K562 (cell line): Measurements from ENCODE around the gene MAP3K14. TPM values are rescaled to one million over a fixed set of nuclear protein-coding genes. Genes with fewer than 3 reads are reported as not detected.
A peak's percentile ranks its signal among the peaks of the same experiment; 100 is the strongest.

Source experiments
- ATAC-seq: fragments of 200-7000 bp; cut with Tn5 transposase; 3 replicates; pipeline ENCODE4 v1.9.1; 2020; ENCODE audit warnings: moderate library complexity
- BruUV-seq: library from RNA; stranded (reverse); fragments of 400-500 nt; replicated peaks from 2 replicates; lab custom pipeline; 2021; lab: Mats Ljungman, UMichigan
- CTCF ChIA-PET: fragments of 300-600 bp; formaldehyde crosslinking; extraction: SDS; loops from one replicate; lab custom pipeline; 2021; ENCODE audit warnings: low intra/inter-chr PET ratio; lab: Yijun Ruan, JAX
- POLR2A ChIA-PET: fragments of 300-600, 350-650 bp; sonication (Branson Sonifier 250); formaldehyde crosslinking; extraction: SDS; loops from one replicate; lab custom pipeline; 2021; ENCODE audit warnings: antibody characterized with exemption, inconsistent platforms; lab: Yijun Ruan, JAX
- DNase-seq, 4 experiments: peaks; one replicate each; pipeline versions ENCODE4 v3.0.0 to v3.0.0-alpha.2; 2011 to 2018; ENCODE audit warnings: low spot score in 3 of 4, mixed read lengths in 3 of 4; ENCODE audit errors: extremely low read depth in 1 of 4
- FAIRE-seq: peaks from 2 replicates; lab custom pipeline; 2011; peaks lifted over from hg19 to GRCh38; lab: Jason Lieb, UNC
- H2AFZ ChIP-seq: 2 replicates; pipeline ENCODE4 v1.6.0; 2011; ENCODE audit warnings: low read depth, low read length, control low read depth, inconsistent platforms
- H3K27ac ChIP-seq: fragments of 200-600 bp; 3 replicates; pipeline ENCODE4 v1.8.0; 2011; ENCODE audit warnings: low read depth, mild to moderate bottlenecking, control low read depth, inconsistent platforms, low read length, moderate library complexity, mixed read lengths; ENCODE audit errors: extremely low read depth
- H3K27me3 ChIP-seq, 2 experiments: fragments of 300-600 bp in 1 of 2; 2 replicates in 1 of 2; 3 replicates in 1 of 2; pipeline versions ENCODE4 v1.6.0 to v1.8.0; 2011; ENCODE audit warnings: inconsistent platforms in 2 of 2, low read length in 2 of 2, mild to moderate bottlenecking in 1 of 2, mixed read lengths in 1 of 2, moderate library complexity in 1 of 2; ENCODE audit not compliant: control insufficient read depth in 2 of 2, insufficient read depth in 2 of 2
- H3K36me3 ChIP-seq: fragments of 300-600 bp; 3 replicates; pipeline ENCODE4 v1.8.0; 2011; ENCODE audit warnings: mild to moderate bottlenecking, low read length, inconsistent platforms; ENCODE audit not compliant: control insufficient read depth, insufficient read depth
- H3K4me1 ChIP-seq, 2 experiments: fragments of 200-600 bp in 1 of 2; replicated peaks in 1 of 2; 2 replicates in 1 of 2; 3 replicates in 1 of 2; pipeline versions ENCODE4 v1.5.1 to v1.8.0; 2011; ENCODE audit warnings: inconsistent platforms in 2 of 2, low read length in 2 of 2, mild to moderate bottlenecking in 1 of 2, mixed read lengths in 1 of 2, moderate library complexity in 1 of 2; ENCODE audit not compliant: control insufficient read depth in 2 of 2, insufficient read depth in 2 of 2
- H3K4me2 ChIP-seq: 2 replicates; pipeline ENCODE4 v1.6.1; 2011; ENCODE audit warnings: low read length, control low read depth, inconsistent platforms, mixed read lengths; ENCODE audit not compliant: insufficient read depth
- H3K4me3 ChIP-seq: fragments of 200-600 bp; sonication (generic), shearing (Covaris generic); 2 replicates; pipeline ENCODE4 v1.5.1; 2016; ENCODE audit warnings: control low read depth, inconsistent platforms
- H3K79me2 ChIP-seq: fragments of 200-600 bp; 3 replicates; pipeline ENCODE4 v1.8.0; 2011; ENCODE audit warnings: low read length, inconsistent platforms; ENCODE audit not compliant: control insufficient read depth, insufficient read depth
- H3K9ac ChIP-seq, 2 experiments: 2 replicates each; pipeline versions ENCODE4 v1.6.0 to v1.6.1; 2011; ENCODE audit warnings: low read depth in 2 of 2, low read length in 2 of 2, control low read depth in 1 of 2, inconsistent platforms in 1 of 2, mild to moderate bottlenecking in 1 of 2, mixed read lengths in 1 of 2; ENCODE audit not compliant: insufficient read depth in 1 of 2
- H3K9me1 ChIP-seq: one replicate; pipeline ENCODE4 v1.6.0; 2011; ENCODE audit warnings: inconsistent platforms, mild to moderate bottlenecking, low read length, moderate library complexity; ENCODE audit not compliant: control insufficient read depth, insufficient read depth
- H3K9me3 ChIP-seq: replicated peaks from 2 replicates; pipeline ENCODE4 v1.5.1; 2011; ENCODE audit warnings: low read depth, low read length, inconsistent platforms; ENCODE audit not compliant: control insufficient read depth, insufficient read depth
- H4K20me1 ChIP-seq: replicated peaks from 2 replicates; pipeline ENCODE4 v1.6.1; 2011; ENCODE audit warnings: low read length, inconsistent platforms, mixed read lengths; ENCODE audit not compliant: control insufficient read depth, insufficient read depth
- CEBPB ChIP-seq: fragments of 450-650 bp; IDR thresholded peaks from 2 replicates; pipeline ENCODE4 v1.6.1; 2016; ENCODE audit warnings: missing genetic modification characterization, missing compliant biosample characterization
- FOSL1 ChIP-seq: fragments of 200-800 bp; sonication (Bioruptor generic); conservative IDR thresholded peaks from 2 replicates; pipeline ENCODE4 v1.6.1; 2016; ENCODE audit warnings: missing genetic modification characterization, missing compliant biosample characterization
- MYBL2 ChIP-seq, 2 experiments: fragments of 450-650 bp in 1 of 2; sonication (generic) in 1 of 2; formaldehyde crosslinking in 1 of 2; IDR thresholded peaks; 2 replicates each; pipeline versions ENCODE4 v1.6.1 to v1.8.1; 2017 to 2022; ENCODE audit warnings: borderline replicate concordance in 1 of 2, inconsistent platforms in 1 of 2, low read depth in 1 of 2, mild to moderate bottlenecking in 1 of 2, missing genetic modification reagents in 1 of 2, moderate library complexity in 1 of 2
- SETDB1 ChIP-seq: IDR thresholded peaks from one replicate; pipeline ENCODE4 v1.6.1; 2012; ENCODE audit warnings: low read length, control low read depth, inconsistent platforms
- WGBS: fragments of 100-300 bp; shearing (Covaris generic); methylation state at CpG from one replicate; pipeline ENCODE4 v1.1.6; 2016; ENCODE audit warnings: low coverage, mixed read lengths; ENCODE audit not compliant: insufficient coverage; ENCODE audit errors: missing lambda C conversion rate; 5-methylcytosine and 5-hydroxymethylcytosine counted together
- in situ Hi-C: fragments of 300-500 bp; cut with MboI; formaldehyde crosslinking; loops from 4 replicates; pipeline ENCODE4 v1.15.0; 2018; ENCODE audit warnings: inconsistent platforms, mixed read lengths
- intact Hi-C: fragments of 100-400 bp; cut with micrococcal nuclease; formaldehyde crosslinking; loops from 2 replicates; pipeline ENCODE4 v1.14.2; 2022
- polyA plus RNA-seq, 8 experiments: library from polyadenylated mRNA; depleted of rRNA in 4 of 8; stranded (reverse) in 5 of 8; unstranded in 3 of 8; fragments of >200 nt; fragmentation: Nextera tagmentation in 2 of 8; fragmentation: Illumina TruSeq in 1 of 8; extraction: Ambion mirVana in 2 of 8; extraction: Trizol in 1 of 8; gene quantifications; 2 replicates each; pipeline versions ENCODE4 v1.2.1 to v1.2.3, GENCODE V29; 2011 to 2014; ENCODE audit warnings: inconsistent platforms in 1 of 8, missing spikeins in 1 of 8
- total RNA-seq, 7 experiments: library from RNA; depleted of rRNA in 6 of 7; stranded (reverse); fragments of >200 nt in 6 of 7; fragmentation: Illumina TruSeq in 2 of 7; extraction: Trizol in 2 of 7; gene quantifications; 2 replicates each; pipeline versions ENCODE4 v1.2.1 to v1.2.3, GENCODE V29; 2011 to 2021; ENCODE audit warnings: low replicate concordance in 1 of 7
- TF ChIP-seq, protein P1 (sequence below): fragments of 450-650 bp; IDR thresholded peaks from 2 replicates; pipeline ENCODE4 v1.6.1; 2016; ENCODE audit warnings: borderline replicate concordance
- TF ChIP-seq, protein P2 (sequence below): fragments of 450-650 bp; conservative IDR thresholded peaks from 2 replicates; pipeline ENCODE4 v1.6.1; 2016; ENCODE audit warnings: missing genetic modification characterization, low read depth, mild to moderate bottlenecking, missing compliant biosample characterization, moderate library complexity

MAP3K14 gene
- total and polyA plus RNA-seq, 9 of the 15 experiments (the other 6 are each of a cell fraction or from before 2014, with no cell fraction given): 0.45 to 8.7 (median 3.2) TPM

DNA sequence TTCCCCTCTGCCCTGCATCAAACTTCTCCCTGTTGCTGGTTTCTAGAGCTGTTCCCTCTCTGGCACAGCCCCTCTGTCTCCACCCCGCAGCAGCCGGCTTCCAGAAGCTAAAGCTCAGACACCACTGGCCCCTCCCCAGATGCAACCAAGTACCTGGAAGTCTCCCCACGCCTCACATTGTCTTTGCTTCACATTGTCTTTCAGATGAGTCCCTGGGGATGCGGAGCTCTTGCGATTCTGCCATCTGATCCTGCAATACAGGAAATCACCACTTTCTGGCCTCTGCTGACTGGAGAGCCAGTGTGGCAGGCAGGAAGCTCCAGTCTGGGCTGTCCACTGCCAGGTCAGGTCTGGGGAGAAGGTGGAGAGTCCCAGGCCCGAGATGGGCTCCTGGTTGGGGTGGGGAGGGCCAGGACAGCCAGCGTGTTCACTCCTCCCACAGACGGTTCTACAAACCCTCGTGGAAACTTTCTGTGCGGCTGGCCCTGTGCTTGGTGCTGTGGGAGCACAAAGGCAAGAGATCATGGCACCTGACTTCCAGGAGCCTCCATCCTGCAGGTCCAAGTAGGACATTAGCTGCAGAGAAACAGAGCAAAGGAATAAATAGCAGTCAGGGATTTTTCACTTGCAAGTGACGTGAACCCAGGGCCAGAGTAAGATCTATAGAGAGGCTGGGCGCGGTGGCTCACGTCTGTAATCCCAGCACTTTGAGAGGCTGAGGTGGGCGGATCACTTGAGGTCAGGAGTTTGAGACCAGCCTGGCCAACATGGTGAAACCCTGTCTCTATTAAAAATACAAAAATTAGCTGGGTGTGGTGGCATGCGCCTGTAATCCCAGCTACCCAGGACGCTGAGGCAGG is 47.9 kb upstream of the MAP3K14 start:
- no peak overlapping the region for H3K27ac ChIP-seq
- H3K9me1 ChIP-seq: no peaks in the 10 kb centered on the region
- ATAC-seq: no peak
- in situ Hi-C loops: no loop called here
- peaks cover 0 to 6% of the 10 kb centered on the region in 2 experiments; a peak in 2 of 5 replicates for H3K4me1 ChIP-seq
- 0 out of 2 replicates have a peak overlapping the region, but pooled peaks have one; percentile 12 for H2AFZ ChIP-seq
- no peaks in the 10 kb centered on the region for H4K20me1 ChIP-seq
- POLR2A ChIA-PET: interaction anchor here (0.7 to 1.7 kb wide), 4 partner anchors 9 to 313 kb away, joined by 3 to 7 read pairs (median 3); no protein-coding TSS in a partner anchor
- no peak for DNase-seq
- 28% methylated on average over 16 of the region's 17 CpGs for WGBS
- H3K79me2 ChIP-seq: no peaks in the 10 kb centered on the region
- H3K9me3 ChIP-seq: no peaks in the 10 kb centered on the region
- H3K4me2 ChIP-seq: no peak overlapping the region
- FAIRE-seq: no peak
- H3K36me3 ChIP-seq: no peaks in the 10 kb centered on the region
- intact Hi-C loops: no loop called here
- H3K27me3 ChIP-seq: peaks cover 8 to 29% of the 10 kb centered on the region in 2 experiments; a peak in 4 of 5 replicates
- TF ChIP-seq, protein P1, sequence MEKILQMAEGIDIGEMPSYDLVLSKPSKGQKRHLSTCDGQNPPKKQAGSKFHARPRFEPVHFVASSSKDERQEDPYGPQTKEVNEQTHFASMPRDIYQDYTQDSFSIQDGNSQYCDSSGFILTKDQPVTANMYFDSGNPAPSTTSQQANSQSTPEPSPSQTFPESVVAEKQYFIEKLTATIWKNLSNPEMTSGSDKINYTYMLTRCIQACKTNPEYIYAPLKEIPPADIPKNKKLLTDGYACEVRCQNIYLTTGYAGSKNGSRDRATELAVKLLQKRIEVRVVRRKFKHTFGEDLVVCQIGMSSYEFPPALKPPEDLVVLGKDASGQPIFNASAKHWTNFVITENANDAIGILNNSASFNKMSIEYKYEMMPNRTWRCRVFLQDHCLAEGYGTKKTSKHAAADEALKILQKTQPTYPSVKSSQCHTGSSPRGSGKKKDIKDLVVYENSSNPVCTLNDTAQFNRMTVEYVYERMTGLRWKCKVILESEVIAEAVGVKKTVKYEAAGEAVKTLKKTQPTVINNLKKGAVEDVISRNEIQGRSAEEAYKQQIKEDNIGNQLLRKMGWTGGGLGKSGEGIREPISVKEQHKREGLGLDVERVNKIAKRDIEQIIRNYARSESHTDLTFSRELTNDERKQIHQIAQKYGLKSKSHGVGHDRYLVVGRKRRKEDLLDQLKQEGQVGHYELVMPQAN: no peak
- TF ChIP-seq FOSL1 (no peak), MYBL2 (IDR thresholded peaks at IDR 0.05; ENCODE audit: low read depth) (no peak), MYBL2 (CRISPR knock-in tag; IDR thresholded peaks at IDR 0.05; ENCODE audit: borderline replicate concordance) (no peak), CEBPB (no peak), SETDB1 (no peak)
- TF ChIP-seq, protein P2, sequence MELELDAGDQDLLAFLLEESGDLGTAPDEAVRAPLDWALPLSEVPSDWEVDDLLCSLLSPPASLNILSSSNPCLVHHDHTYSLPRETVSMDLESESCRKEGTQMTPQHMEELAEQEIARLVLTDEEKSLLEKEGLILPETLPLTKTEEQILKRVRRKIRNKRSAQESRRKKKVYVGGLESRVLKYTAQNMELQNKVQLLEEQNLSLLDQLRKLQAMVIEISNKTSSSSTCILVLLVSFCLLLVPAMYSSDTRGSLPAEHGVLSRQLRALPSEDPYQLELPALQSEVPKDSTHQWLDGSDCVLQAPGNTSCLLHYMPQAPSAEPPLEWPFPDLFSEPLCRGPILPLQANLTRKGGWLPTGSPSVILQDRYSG: no peak
- H3K9ac ChIP-seq: peak overlapping the region in 1 of 2 experiments; percentile 69; a peak in 2 of 4 replicates
- BruUV-seq: no TSS peak
- H3K4me3 ChIP-seq: no peak overlapping the region
- CTCF ChIA-PET: no interaction called here
